Nephron progenitor cell (in vitro differentiated cells): ENCODE results near the gene SYCP2L.

Experiments
- DNase-seq: peaks from one replicate; pipeline ENCODE4 v3.0.0; 2021
- H3K27ac Mint-ChIP-seq: 2 replicates; pipeline ENCODE4 v1.8.0; 2021; ENCODE audit warnings: mild to moderate bottlenecking, moderate library complexity, mixed read lengths
- H3K27me3 Mint-ChIP-seq: 2 replicates; pipeline ENCODE4 v1.8.0; 2021; ENCODE audit warnings: mild to moderate bottlenecking, low read depth, mixed read lengths; ENCODE audit not compliant: poor library complexity
- H3K36me3 Mint-ChIP-seq: 2 replicates; pipeline ENCODE4 v1.8.0; 2021; ENCODE audit warnings: low read depth, mixed read lengths
- H3K4me1 Mint-ChIP-seq: 2 replicates; pipeline ENCODE4 v1.8.0; 2021; ENCODE audit warnings: mixed read lengths
- H3K4me3 Mint-ChIP-seq: 2 replicates; pipeline ENCODE4 v1.8.0; 2021; ENCODE audit warnings: mild to moderate bottlenecking, moderate library complexity, mixed read lengths
- H3K9me3 Mint-ChIP-seq: 2 replicates; pipeline ENCODE4 v1.8.0; 2021; ENCODE audit warnings: mild to moderate bottlenecking, moderate library complexity, mixed read lengths
- TF ChIP-seq, protein P1 (sequence below): fragments of 200-600 bp; sonication (generic); IDR thresholded peaks from 2 replicates; pipeline ENCODE4 v1.5.0; 2021; ENCODE audit warnings: antibody characterized with exemption

The SYCP2L gene

DNA sequence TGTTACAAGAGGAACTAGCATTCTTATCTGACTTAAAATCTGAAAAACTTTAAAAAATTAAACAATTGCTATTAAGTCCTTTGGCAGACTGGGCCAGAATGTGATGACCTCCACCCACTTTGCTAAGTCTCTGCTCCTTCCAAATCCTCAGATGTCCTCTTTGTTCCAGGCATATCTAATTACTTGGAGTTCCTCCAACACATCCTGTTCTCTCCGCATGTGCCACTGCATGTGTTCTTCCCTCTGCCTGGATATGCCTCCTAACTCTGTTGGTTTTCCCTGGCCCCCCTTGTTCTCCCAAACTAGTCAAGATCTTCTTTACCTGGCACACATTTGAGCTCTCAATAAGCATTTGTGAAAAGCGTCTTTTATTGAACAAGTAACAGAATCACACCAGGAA is 134.2 kb downstream of the SYCP2L start:
- Mint-ChIP-seq H3K9me3 (no peaks in the 10 kb centered on the region), H3K36me3 (no peaks in the 10 kb centered on the region), H3K4me1 (peaks cover 19% of the 10 kb centered on the region), H3K27me3 (peaks cover 8% of the 10 kb centered on the region), H3K4me3 (no peak overlapping the region), H3K27ac (no peak overlapping the region)
- TF ChIP-seq, protein P1, sequence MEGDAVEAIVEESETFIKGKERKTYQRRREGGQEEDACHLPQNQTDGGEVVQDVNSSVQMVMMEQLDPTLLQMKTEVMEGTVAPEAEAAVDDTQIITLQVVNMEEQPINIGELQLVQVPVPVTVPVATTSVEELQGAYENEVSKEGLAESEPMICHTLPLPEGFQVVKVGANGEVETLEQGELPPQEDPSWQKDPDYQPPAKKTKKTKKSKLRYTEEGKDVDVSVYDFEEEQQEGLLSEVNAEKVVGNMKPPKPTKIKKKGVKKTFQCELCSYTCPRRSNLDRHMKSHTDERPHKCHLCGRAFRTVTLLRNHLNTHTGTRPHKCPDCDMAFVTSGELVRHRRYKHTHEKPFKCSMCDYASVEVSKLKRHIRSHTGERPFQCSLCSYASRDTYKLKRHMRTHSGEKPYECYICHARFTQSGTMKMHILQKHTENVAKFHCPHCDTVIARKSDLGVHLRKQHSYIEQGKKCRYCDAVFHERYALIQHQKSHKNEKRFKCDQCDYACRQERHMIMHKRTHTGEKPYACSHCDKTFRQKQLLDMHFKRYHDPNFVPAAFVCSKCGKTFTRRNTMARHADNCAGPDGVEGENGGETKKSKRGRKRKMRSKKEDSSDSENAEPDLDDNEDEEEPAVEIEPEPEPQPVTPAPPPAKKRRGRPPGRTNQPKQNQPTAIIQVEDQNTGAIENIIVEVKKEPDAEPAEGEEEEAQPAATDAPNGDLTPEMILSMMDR: no peak
- no peak for DNase-seq

DNA sequence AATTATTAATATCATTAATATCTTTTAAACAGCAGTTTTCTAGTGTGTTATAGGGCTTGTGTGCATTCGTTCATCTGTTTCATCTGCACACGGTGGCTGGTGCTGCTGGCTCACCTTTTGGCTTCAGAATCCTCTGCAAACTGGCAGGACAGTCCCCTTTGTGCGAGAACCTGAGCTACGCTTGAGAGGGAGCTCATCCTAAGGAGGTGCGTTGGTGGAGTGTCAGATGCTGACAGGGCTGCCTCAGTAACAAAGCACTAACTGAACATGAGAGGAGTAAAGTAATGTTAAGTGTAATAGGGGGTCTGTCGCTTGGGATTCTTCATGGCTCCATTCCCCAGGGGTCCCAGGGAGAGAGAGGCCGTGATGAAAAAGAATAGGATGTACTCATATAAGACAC is 134.9 kb downstream of the SYCP2L start:
- TF ChIP-seq, protein P1: no peak
- no peak for DNase-seq
- Mint-ChIP-seq H3K4me3 (no peak overlapping the region), H3K9me3 (no peaks in the 10 kb centered on the region), H3K27me3 (peaks cover 8% of the 10 kb centered on the region), H3K4me1 (peaks cover 26% of the 10 kb centered on the region), H3K36me3 (no peaks in the 10 kb centered on the region), H3K27ac (peak overlapping the region; percentile 53)

DNA sequence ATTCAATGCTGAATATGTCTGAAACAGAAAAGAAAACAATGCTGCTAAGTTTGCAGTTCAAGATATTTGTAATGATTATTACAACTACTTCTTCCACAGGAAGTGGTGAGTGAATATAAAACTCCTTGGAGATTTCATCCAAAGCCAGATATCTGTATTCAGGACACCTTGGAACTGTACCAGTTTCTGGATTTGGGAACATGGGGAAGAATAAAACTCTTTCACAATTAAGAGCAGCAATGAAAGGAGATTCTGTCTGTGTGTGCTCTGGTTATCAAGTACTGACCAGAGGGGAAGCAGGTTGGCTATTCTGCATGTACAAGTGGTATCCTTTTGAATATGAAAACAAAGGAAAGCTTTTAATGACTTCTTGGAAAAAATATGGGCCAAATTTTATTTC is 136.2 kb downstream of the SYCP2L start:
- Mint-ChIP-seq H3K4me1 (peaks cover 27% of the 10 kb centered on the region), H3K4me3 (no peak overlapping the region), H3K27me3 (peaks cover 8% of the 10 kb centered on the region), H3K27ac (no peak overlapping the region), H3K9me3 (no peaks in the 10 kb centered on the region), H3K36me3 (no peaks in the 10 kb centered on the region)
- TF ChIP-seq, protein P1: no peak
- no peak for DNase-seq
